Prostate gland (tissue), 2 donors: ENCODE measurements around the gene GAREM2. TPM values are rescaled to one million over a fixed set of nuclear protein-coding genes. Genes with fewer than 3 reads are reported as not detected.

Experiments
- total RNA-seq, 2 donors: library from RNA; depleted of rRNA; stranded (reverse); fragments of >200 nt; gene quantifications; one replicate each; pipeline ENCODE4 v1.1.0, GENCODE V29; 2016

Gene GAREM2
- total RNA-seq, 2 donors from 2014 or later, result 3.5 TPM

Other genes with a start within 250 kb of the GAREM2 start
- 10 to 100 TPM in 1 of 2 donors, 1 to 10 TPM in 1; 2.6 to 24.4 TPM for gene KIF3C, start 190.6 kb upstream of the GAREM2 start, total RNA-seq
- gene RAB10, start 139.0 kb upstream of the GAREM2 start, total RNA-seq, result 100 to 1,000 TPM; 118 to 139 TPM
- gene HADHA, start 71.5 kb downstream of the GAREM2 start, total RNA-seq, result 100 to 1,000 TPM in 1 of 2 donors, 10 to 100 TPM in 1; 96.6 to 107 TPM
- gene HADHB, start 71.9 kb downstream of the GAREM2 start, total RNA-seq, result 100 to 1,000 TPM; 119 to 130 TPM
- 10 to 100 TPM; 14.4 to 15.6 TPM for gene SELENOI, start 173.1 kb downstream of the GAREM2 start, total RNA-seq
- gene ADGRF3, start 173.7 kb downstream of the GAREM2 start, total RNA-seq, result under 1 TPM in 1 of 2 donors, not detected in 1; 0.34 TPM
- gene DRC1, start 228.8 kb downstream of the GAREM2 start, total RNA-seq, result 1 to 10 TPM in 1 of 2 donors, not detected in 1; 3.8 TPM